ENCODE measurements around the gene ABO. TPM values are rescaled to one million over a fixed set of nuclear protein-coding genes. Genes with fewer than 3 reads are reported as not detected.
"Not testable (repeated sequence)": the region's sequence is repeated elsewhere in the genome, so short reads cannot be mapped to it uniquely, and the experiment has no call there.

The ABO gene
- total RNA-seq, 1 experiment from 2014 or later = 2.8 TPM

DNA sequence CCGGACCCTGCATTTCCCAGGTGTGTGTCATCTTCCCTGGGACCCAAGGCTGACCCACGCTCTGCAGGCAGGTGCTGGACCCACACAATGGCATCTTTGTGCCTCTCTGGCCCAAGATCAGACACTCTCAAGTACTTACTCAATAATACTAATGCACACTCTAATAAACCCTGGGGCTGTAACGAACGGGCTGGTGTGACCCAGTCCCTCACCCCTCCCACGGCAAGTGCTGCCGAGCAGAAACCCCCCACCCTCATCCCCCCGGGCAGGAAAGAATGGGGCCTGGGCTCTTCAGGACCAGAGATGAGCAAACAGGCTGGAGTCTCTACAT, 64.8 kb downstream of the ABO start:
- peaks cover under 1% of the 10 kb centered on the region for H3K36me3 Mint-ChIP-seq (ENCODE audit: insufficient read depth, unreplicated experiment)
- intact Hi-C loops (cut with micrococcal nuclease; ENCODE audit: unreplicated experiment) = no loop called here
- DNase-seq = peak; percentile 70
- TF ChIP-seq, protein P1, sequence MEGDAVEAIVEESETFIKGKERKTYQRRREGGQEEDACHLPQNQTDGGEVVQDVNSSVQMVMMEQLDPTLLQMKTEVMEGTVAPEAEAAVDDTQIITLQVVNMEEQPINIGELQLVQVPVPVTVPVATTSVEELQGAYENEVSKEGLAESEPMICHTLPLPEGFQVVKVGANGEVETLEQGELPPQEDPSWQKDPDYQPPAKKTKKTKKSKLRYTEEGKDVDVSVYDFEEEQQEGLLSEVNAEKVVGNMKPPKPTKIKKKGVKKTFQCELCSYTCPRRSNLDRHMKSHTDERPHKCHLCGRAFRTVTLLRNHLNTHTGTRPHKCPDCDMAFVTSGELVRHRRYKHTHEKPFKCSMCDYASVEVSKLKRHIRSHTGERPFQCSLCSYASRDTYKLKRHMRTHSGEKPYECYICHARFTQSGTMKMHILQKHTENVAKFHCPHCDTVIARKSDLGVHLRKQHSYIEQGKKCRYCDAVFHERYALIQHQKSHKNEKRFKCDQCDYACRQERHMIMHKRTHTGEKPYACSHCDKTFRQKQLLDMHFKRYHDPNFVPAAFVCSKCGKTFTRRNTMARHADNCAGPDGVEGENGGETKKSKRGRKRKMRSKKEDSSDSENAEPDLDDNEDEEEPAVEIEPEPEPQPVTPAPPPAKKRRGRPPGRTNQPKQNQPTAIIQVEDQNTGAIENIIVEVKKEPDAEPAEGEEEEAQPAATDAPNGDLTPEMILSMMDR (IDR thresholded peaks at IDR 0.05; ENCODE audit: unreplicated experiment) = no peak
- H3K4me3 Mint-ChIP-seq (ENCODE audit: low read depth, unreplicated experiment) = no peak overlapping the region
- no peak overlapping the region for H3K27ac Mint-ChIP-seq (ENCODE audit: unreplicated experiment)
- peaks cover 23% of the 10 kb centered on the region for H3K4me1 Mint-ChIP-seq (ENCODE audit: low read depth, unreplicated experiment)
- CTCF ChIA-PET = no interaction called here
- no peaks in the 10 kb centered on the region for H3K27me3 Mint-ChIP-seq (ENCODE audit: unreplicated experiment)
- BruUV-seq (replicated peaks) = no TSS peak
- no peaks in the 10 kb centered on the region for H3K9me3 Mint-ChIP-seq (ENCODE audit: low read depth, unreplicated experiment)

DNA sequence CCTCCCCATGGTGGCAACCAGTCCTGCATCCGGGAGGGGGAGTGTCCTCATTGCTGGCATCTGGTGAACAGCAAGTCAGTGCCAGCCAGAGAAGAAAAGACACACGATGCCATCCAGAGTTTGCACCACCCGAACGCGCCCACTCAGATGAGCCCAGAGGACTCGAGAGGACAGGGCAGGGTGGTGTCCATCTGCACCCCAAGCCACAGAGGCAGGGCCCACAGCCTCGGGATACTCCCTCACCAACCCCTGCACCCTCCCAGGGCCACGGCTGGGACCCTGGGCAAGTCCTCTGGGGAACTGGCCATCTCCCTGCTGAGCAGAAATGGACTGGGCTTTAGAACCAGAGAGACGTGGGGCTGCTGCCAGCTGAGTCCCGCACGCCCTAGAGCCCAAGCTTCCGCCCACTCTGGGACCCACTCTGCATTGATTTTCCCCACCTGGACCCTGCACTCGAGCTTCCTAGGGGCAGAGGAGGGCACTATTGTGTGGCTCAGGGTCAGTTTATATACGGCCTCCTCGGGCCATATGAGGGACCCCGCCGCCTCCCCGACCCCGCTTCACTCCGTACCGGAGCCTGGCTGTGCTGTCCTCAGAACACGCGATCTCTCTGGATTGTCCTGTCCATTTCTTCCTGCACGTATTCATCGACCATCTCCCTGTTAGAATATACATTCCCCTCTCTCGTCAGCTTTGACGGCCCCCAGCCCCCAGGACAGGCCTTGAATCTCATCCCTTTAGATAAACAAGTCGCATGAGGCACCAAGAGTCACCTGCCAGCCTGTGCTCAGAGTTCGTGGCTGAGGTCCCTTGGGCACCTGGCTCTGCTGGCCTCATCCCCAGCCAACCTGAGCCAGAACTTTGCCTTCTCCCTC, 65.4 kb downstream of the ABO start:
- BruUV-seq (replicated peaks); H3K36me3 Mint-ChIP-seq (ENCODE audit: insufficient read depth, unreplicated experiment); DNase-seq; H3K4me3 Mint-ChIP-seq (ENCODE audit: low read depth, unreplicated experiment); H3K9me3 Mint-ChIP-seq (ENCODE audit: low read depth, unreplicated experiment); H3K27ac Mint-ChIP-seq (ENCODE audit: unreplicated experiment); H3K27me3 Mint-ChIP-seq (ENCODE audit: unreplicated experiment); intact Hi-C loops (cut with micrococcal nuclease; ENCODE audit: unreplicated experiment); CTCF ChIA-PET: not testable (repeated sequence)
- H3K4me1 Mint-ChIP-seq (ENCODE audit: low read depth, unreplicated experiment) = peaks cover 20% of the 10 kb centered on the region

DNA sequence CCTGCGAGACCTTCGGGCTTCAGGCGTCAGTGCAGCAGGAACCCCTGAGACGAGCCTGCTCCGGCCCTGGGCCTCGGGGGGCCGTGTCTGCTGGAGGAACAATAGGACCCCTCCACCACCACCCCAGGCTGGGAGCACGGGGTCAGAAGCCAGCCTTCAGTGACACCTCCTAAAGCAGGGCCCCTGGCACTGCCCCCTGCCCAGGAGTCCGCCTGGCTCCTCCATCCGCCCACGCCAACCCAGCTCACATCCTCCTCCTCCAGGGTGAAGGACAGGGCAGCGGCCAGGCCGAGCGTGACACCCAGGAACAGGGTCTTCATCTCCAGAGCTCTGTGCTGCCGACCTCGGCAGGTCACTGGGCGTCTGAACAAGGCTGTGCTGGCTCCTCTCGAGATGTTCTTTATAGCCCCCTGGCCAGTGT, 66.1 kb downstream of the ABO start, which contains the start of gene OBP2B:
Gene OBP2B, minus strand, starts transcription at position 371 of the 421 bp plus-strand sequence. Its CDS starts 51 bp downstream, at position 320.
- H3K9me3 Mint-ChIP-seq (ENCODE audit: low read depth, unreplicated experiment); H3K4me3 Mint-ChIP-seq (ENCODE audit: low read depth, unreplicated experiment); intact Hi-C loops (cut with micrococcal nuclease; ENCODE audit: unreplicated experiment); CTCF ChIA-PET; DNase-seq; H3K27me3 Mint-ChIP-seq (ENCODE audit: unreplicated experiment); H3K27ac Mint-ChIP-seq (ENCODE audit: unreplicated experiment); BruUV-seq (replicated peaks); H3K36me3 Mint-ChIP-seq (ENCODE audit: insufficient read depth, unreplicated experiment): not testable (repeated sequence)
- H3K4me1 Mint-ChIP-seq (ENCODE audit: low read depth, unreplicated experiment) = peaks cover 13% of the 10 kb centered on the region

DNA sequence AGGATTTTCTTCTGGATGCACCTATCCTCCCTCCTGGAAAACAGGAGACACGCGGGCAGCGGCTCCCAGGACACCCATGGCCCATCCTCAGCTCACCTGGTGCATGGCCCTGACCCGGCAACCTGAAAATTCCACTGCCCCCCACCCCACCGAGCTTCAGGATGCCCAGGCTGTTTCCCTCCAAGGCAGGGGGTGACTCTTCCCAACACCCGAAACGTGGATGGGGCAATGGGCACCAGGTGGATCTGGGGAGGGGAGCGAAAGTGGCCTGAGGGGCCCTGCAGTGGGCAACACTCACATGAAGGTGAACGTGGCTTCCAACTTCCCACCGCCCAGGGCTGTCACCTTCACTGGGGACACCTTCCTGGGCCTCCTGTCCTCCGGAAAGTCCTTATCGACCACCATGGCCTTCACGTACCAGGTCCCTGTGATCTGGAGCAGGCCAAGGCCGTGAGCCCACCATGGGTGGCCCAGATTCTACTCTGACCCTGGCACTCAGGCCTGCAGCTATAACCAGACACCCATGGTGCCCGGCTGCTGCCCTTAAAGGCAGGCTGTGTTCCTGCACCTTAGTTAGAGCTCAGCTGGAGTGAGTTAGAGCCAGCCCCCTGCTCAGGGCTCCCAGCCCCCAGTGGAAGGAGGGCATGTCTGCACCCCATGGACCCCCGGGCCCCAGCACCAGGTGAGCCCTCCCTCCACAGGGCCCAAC, 66.7 kb downstream of the ABO start:
- peaks cover 12% of the 10 kb centered on the region for H3K4me1 Mint-ChIP-seq (ENCODE audit: low read depth, unreplicated experiment)
- intact Hi-C loops (cut with micrococcal nuclease; ENCODE audit: unreplicated experiment); H3K36me3 Mint-ChIP-seq (ENCODE audit: insufficient read depth, unreplicated experiment); BruUV-seq (replicated peaks); H3K4me3 Mint-ChIP-seq (ENCODE audit: low read depth, unreplicated experiment); H3K27ac Mint-ChIP-seq (ENCODE audit: unreplicated experiment); H3K9me3 Mint-ChIP-seq (ENCODE audit: low read depth, unreplicated experiment); DNase-seq; H3K27me3 Mint-ChIP-seq (ENCODE audit: unreplicated experiment); CTCF ChIA-PET: not testable (repeated sequence)

DNA sequence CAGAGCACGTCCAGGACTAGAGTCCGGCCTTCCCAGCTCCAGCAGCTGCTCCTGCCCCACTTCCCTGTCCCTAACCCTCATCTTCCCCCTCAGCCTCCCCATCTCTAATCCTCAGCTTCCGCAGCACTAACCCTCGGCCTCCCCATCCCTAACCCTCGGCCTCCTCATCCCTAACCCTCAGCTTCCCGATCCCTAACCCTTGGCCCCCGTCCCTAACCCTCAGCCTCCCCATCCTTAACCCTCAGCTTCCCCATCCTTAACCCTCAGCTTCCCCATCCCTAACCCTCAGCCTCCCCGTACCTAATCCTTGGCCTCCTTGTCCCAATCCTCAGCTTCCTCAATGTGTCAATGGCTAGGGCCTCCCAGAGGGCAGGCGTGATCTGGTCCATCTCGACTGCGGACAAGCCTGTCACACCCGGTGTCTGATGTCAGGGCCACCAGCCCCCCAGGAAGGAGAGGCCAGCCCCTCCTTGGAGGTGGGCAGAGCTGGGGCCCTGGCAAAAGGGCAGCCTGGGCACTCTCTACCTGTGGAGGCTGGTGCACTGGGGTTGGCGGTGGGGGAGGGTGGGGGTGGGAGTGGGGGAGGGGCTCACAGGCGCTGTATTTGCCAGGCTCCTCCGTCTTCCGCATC, 67.3 kb downstream of the ABO start:
- H3K27ac Mint-ChIP-seq (ENCODE audit: unreplicated experiment) = no peak overlapping the region
- no peak overlapping the region for H3K4me3 Mint-ChIP-seq (ENCODE audit: low read depth, unreplicated experiment)
- TF ChIP-seq, protein P1 (IDR thresholded peaks at IDR 0.05; ENCODE audit: unreplicated experiment) = no peak
- intact Hi-C loops (cut with micrococcal nuclease; ENCODE audit: unreplicated experiment) = no loop called here
- H3K36me3 Mint-ChIP-seq (ENCODE audit: insufficient read depth, unreplicated experiment) = peaks cover 4% of the 10 kb centered on the region
- CTCF ChIA-PET = no interaction called here
- DNase-seq = no peak
- H3K9me3 Mint-ChIP-seq (ENCODE audit: low read depth, unreplicated experiment) = no peaks in the 10 kb centered on the region
- H3K27me3 Mint-ChIP-seq (ENCODE audit: unreplicated experiment) = no peaks in the 10 kb centered on the region
- no TSS peak for BruUV-seq (replicated peaks)
- peaks cover 12% of the 10 kb centered on the region for H3K4me1 Mint-ChIP-seq (ENCODE audit: low read depth, unreplicated experiment)

Measured in Calu3 (cell line).